IPS-11a (cell line): ENCODE measurements around the gene DCUN1D4.
"Not testable (repeated sequence)": the region's sequence is repeated elsewhere in the genome, so short reads cannot be mapped to it uniquely, and the experiment has no call there.

ENCODE experiments used
- H3K4me3 ChIP-seq: one replicate; pipeline ENCODE4 v1.5.1; 2013; ENCODE audit warnings: low read depth, low read length, control low read depth

The DCUN1D4 gene

DNA sequence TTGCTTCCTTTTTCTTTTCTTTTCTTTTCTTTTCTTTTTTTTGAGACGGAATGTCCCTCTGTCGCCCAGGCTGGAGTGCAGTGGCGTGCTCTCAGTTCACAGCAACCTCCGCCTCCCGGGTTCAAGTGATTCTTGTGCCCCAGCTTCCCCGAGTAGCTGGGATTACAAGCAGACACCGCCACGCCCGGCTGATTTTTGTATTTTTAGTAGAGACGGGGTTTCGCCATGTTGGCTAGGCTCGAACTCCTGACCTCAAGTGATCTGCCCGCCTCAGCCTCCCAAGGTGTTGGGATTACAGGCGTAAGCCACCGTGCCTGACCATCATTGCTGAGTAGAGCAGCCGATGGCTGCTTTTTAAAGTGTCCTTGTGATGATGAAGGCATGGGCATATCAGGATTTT, 50.4 kb downstream of the DCUN1D4 start:
- not testable (repeated sequence) for H3K4me3 ChIP-seq

DNA sequence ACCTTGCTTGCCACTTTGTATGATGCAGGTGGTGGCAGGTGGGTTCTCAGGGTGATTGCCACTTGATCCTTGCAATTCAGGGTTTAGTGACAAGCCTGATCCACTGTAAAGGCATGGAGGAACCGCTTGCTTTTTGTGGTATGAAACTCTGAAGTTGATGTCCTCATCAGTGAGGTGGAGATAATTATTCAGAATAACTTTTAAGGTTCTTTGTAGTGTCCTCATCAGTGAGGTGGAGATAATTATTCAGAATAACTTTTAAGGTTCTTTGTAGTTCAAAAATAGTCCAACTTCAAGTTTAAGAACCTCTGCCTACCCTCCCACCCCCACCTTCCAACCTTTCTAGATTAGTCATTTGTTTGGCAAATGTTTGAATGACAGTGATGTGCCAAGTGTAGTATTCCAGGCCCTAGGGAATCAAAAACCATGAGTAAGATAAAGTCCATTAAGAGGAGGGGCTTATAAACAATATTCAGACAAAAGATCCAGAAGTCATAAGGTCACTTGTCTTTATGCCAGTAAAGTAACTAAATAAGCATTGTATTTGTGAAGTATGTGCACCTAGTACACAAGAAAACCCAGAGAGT, 51.2 kb downstream of the DCUN1D4 start:
- H3K4me3 ChIP-seq = no peak overlapping the region

DNA sequence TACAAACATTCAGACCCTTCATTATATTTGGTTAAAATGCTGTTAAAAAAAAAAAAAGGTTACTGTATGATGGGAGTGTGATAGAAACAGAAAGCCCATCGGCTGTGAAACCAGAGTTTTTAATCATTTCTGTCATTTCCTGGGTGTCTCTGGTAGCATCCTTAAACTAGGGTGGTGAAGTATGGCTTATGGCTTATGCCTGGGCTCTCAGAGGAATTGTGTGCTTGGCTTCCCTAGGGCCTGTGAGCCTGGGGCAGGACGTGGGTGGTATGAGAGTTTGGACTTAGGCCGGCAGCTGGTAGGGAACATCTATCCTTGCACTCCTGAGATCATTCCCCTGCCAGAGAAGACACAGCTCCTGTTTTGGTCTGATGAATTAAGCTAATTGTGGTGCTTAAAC, 52.2 kb downstream of the DCUN1D4 start:
- no peak overlapping the region for H3K4me3 ChIP-seq

DNA sequence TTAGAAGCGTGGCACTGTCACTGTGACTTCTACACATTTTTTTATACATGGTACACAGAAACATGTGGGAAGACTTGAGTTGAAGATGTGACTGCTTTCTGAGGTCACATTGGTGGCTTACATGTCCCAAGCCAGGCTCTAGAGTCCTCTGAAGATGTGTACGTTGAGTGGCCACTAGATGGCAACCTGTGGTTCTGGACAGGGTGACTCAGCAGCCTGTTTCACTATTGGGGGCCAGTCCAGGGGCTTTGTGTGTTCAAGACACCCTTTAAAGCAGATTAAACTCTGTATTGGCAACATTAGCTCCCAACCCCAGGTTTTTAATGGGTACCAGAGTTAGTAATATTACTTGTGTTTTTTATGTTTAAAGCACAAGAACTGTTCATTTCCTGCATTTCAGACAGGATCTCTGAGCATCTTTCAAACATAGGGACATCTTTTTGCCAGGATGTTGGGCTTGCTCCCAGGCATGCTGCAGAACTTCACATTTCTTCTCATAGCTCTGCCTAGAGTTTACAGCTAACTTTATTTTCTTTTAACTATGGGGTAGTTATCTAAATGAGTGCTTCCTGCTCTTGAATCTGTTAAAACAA, 53.0 kb downstream of the DCUN1D4 start:
- H3K4me3 ChIP-seq = no peak overlapping the region

DNA sequence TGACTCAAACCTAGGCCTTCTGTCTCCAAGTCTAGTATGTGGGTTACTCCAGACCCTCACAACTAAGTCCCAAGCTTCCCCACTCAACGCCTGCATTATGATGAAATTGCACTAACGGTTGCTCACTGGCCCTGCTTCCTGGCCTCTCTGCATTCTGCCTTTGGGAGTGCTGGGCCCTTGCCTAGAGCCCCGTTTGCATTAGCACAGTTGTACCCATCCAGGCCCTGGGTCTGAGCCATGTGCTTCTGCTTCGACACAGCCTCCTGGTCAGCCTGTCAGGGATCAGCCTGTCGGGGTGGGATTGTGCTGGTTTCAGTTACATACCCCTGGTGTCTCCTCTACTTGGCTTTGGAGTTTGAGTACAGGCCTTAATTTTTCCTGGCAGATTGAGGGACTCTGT, 58.4 kb downstream of the DCUN1D4 start:
- no peak overlapping the region for H3K4me3 ChIP-seq

DNA sequence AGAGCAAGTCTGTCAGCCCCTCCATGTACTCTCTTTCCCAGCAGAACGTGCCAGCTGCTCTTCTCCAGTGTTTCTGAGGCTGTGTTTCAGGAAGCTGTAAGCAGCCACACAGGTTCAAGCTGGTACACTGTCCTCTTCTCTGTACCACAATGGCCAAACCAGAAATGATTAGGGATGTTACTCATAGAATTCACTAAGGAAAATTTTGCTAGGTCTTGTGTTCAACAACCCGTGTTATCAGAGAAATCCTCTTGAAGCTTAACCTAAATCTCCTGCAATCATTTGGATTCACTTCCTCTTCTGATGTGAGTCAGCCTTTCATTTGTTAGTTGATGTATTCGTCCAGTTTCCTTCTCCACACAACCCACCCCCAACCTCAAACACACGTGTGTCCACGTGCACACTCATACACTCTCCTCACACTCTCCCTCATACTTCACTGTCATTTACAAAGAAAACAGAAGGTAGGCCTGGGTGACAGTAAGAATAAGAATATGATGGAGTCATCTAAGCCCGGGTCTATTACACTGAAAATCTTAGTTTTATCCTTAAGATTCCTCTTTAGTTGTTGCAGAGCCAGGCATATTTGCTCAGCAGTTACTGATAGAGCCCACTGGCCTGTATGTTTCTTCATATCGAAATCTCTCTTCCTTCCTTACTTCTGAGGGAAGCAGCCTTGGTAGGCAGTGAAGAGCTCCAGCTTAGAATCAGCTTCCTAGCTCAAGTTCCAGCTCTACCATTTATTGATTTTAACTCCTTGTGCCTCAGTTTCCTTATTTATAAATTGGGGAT, 63.4 kb downstream of the DCUN1D4 start:
- H3K4me3 ChIP-seq = no peak overlapping the region

DNA sequence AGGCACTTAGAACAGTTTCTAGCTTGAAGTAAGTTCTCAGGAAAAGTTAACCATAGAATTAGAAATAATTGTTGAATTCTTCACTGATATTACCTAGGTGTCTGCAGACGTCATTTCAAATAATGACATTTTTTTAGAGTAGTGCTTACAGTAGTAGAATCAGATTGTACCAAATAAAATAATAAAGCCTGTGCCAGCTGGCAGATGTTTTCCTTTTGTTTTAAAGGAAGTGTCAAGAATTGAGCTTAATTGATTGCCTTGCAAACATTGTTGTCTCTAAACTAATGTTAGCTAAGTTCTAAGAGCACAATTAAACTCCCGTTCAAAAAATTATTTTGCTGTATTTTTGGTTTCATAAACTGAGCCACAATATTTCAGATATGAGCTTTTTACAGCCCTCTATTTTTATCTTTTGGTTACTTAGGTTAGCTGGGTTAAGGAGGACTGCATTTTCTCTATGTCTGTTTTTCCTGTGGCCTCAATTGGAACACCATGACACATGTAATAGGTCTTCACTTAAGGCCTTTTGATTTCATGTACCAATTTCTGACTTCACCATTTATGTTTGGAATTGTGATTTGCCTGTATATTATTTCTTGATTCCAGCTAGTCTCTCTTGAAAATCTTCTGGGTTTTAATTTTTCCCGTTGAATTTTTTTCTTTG, 64.2 kb downstream of the DCUN1D4 start:
- H3K4me3 ChIP-seq = no peak overlapping the region

DNA sequence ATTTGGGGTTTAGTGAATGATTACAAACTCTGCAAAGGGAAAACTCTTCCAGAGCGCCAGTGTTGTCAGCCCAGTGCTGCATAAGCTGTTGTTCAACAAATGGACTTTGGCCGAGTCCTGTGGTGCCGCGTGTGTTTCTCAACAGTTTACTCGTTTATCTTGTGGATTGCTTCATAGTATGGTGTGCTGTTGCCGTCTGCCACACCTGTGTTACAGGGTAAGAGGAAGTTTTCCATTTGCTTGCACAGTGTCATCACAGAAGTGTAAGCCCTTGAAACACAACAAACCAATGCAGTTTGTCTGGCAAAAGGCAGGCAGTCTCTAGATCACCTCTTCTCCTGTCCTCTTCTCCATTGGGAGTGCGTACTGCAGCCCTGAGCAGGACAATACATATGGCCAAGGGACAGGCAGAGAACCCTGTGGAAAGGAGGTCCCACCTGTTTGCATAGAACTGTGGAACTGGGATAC, 66.3 kb downstream of the DCUN1D4 start:
- no peak overlapping the region for H3K4me3 ChIP-seq

DNA sequence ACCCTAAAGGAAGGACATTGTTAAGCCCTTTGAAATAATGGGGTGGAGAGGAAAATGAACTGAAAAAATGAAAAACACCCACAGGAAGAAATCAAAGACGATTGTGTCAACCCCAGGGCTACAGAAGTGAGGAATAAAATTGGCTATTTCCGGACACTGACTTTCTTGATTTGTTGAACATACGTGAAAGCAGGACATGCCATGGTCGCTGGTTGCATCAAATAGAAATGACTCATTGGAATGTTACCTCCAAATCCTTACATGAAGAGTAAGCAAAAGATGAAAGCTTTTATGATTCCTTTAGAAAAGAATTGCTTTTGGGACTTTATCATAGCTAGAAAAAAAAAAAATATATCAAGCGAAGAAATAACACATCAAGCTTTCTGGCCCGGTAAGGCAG, 75.3 kb downstream of the DCUN1D4 start:
- no peak overlapping the region for H3K4me3 ChIP-seq

DNA sequence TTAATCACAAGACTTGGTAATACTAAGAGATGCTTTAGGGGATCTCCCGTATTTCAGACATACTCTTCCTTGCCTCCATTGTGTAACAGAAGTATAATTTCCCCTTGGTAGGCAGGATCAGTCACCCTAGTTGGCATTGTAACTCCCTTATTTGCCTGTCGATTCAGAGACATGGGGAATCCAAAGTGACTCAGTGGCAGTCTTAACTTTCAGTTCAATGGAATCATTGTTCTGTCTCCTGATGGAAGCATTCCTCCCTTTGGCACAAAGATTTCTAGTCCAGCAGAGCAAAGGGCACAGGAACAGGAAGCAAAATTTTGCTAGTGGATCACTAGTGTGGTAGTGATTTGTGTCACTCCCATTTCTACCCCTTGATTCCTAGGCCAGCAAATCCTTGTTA, 80.4 kb downstream of the DCUN1D4 start:
- H3K4me3 ChIP-seq = no peak overlapping the region

DNA sequence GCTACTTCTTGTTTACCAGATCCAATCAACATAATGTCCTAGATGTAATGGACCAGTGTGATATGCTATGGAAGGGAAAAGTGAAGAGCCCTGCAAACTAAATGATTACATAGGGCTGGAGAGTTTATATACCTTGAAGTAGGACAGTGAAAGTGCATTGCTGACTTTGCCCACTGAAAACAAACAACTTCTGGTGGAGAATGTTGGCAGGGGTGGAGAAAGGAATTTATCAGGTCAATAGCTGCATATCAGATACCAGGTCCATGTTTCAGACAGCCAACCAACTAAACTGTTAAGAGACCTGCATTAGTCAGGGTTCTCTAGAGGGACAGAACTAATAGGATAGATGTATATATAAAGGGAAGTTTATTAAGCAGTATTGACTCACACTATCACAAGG, 82.4 kb downstream of the DCUN1D4 start:
- no peak overlapping the region for H3K4me3 ChIP-seq

DNA sequence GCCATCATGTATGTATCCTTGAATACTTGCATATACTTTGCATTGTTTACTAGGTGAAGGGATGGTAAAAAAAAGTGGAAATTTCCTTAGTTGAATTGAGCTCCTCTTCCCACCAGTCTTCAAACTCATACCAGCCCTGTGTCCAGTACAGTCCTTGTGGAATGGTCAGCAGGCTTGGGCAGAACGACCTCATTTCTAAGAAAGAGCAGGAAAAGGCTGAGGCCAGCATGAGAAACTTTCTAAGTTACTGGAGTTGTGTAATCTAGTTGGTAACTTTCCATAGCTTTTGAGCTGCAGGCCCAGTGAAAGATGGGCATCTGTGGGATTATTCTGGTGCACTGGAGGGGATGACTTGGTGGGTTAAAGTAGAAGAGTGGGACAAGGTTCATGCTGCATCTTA, 87.6 kb downstream of the DCUN1D4 start:
- no peak overlapping the region for H3K4me3 ChIP-seq

DNA sequence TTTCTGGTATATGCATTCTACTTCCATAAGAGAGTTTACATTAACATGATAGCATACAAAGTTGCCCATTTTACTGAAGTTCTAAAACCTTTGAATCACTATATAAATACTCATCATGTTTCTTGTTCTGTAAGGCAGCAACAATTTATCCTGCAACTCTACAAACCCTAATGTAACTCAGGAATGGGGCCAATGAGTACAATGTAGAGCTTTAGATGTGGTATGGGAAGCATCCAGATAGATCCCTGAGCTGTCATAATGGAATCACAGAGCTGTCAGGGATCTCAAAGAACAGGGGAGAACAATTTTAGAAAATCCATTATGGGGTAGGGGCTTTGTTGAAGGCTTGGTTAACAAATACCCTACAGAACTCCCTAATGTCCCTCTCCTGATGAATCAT, 88.5 kb downstream of the DCUN1D4 start:
- no peak overlapping the region for H3K4me3 ChIP-seq

DNA sequence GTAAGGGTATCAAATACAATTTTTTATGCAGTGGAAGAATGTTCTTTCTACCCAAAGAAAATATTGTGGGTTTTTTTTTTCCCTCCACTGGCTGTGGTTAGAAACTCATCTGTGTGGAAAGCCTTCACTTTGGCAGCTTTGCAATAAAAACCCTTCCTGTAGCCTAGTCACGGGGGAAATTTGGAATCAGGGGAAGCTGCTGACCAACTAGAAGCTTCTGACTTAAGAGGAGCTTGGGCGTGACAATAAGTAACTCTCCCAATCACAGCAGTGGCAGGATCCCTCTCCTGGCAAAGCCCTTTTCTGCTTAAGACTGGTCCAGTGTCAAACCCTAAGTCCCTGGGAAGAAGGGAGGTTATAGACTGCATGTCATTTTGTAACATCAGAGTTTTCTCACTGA, 89.3 kb downstream of the DCUN1D4 start:
- no peak overlapping the region for H3K4me3 ChIP-seq

DNA sequence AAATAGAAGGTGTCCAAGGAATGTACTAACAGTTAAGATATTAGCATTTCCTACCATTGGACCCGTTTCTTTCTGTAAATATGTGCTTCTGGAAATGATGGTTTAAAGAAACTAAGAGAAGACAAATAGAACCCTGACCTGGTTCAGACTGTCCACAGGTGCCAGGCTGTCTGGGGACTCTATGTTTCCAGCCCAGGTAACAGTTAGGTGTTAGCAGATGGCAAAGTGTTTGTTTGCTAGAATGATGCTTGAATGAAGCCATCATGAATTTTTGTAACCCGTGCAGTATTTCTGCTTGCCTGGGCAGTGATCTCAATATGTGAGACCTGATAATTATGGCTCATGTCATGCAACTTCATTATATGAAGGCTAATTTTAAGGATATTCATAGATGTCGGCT, 89.7 kb downstream of the DCUN1D4 start:
- no peak overlapping the region for H3K4me3 ChIP-seq

DNA sequence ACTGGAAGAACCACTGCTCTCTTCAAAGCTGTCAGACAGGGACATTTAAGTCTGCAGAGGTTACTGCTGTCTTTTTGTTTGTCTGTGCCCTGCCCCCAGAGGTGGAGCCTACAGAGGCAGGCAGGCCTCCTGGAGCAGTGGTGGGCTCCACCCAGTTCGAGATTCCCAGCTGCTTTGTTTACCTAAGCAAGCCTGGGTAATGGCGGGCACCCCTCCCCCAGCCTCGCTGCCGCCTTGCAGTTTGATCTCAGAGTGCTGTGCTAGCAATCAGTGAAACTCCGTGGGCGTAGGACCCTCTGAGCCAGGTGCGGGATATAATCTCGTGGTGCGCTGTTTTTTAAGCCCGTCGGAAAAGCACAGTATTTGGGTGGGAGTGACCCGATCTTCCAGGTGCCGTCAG, 97.5 kb downstream of the DCUN1D4 start:
- H3K4me3 ChIP-seq = not testable (repeated sequence)

DNA sequence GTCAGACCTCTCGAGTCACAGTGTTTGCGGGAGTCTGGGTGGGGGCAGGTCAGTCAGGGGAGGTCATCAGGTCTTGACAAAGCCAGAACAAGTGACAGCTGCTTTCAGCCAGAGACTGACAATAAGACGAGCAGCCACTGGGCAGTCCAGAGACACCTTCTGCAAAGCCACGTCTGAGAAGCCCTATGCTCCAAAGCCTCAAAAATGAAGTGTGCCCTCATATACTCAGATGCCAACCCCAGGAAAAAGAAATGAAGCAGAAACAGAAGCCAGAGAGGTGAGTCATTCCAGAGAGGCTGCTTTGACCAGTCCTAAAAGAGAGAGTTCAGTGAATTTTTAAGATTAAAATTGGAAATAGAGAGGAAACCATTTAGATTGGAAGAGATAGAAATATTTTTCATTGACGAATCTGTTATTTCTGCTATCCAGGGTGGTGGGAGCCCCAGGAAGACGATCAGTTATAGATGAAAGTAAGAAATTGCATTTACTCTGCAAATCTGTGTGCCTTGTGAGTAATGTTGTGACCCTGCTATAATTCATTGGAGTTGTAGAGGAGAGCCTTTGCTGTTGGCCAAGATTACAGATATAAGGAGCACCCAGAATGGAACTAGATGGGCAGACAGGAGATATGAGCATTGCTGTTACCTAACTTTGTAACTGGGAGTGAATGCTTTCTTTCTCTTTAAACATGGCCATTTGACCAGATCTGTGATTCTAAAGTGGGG, 99.3 kb downstream of the DCUN1D4 start:
- H3K4me3 ChIP-seq = no peak overlapping the region

DNA sequence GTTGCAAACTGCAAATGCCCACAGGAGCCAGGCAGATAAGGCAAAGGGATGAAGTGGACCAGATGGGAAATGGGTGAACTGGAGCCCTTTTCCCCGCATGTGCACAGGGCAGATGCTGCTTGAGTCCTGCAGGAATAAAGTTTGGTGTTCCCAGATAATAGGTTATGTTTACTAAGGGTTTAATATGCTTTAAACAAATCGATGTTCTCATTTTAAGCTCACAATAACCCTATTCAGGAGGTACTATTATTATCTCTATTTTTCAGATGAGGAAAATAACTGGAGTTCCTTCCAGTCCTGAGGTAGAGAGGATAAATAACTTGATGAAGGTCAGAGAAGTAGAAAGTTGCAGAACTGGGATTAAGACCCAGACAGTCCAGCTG, 99.9 kb downstream of the DCUN1D4 start:
- H3K4me3 ChIP-seq = no peak overlapping the region

DNA sequence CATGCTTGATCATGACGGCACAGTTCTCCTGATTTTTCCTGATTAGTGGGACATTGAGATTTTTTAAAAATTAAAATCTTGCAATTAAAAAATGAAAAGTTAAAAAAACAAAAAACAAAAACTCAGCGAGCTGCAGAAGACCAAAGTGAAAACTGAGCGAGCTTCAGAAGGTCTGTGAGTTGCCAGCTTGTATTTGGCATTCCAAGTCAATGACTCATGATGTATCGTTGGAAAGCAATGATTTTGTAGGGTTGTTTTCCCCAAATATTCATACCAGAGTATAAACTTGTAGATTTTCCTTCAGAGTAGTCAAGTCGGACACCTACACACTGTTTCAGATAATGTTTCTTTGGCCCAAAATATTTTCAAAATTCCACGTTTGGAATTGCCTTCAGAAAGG, 100.3 kb downstream of the DCUN1D4 start:
- H3K4me3 ChIP-seq = no peak overlapping the region

DNA sequence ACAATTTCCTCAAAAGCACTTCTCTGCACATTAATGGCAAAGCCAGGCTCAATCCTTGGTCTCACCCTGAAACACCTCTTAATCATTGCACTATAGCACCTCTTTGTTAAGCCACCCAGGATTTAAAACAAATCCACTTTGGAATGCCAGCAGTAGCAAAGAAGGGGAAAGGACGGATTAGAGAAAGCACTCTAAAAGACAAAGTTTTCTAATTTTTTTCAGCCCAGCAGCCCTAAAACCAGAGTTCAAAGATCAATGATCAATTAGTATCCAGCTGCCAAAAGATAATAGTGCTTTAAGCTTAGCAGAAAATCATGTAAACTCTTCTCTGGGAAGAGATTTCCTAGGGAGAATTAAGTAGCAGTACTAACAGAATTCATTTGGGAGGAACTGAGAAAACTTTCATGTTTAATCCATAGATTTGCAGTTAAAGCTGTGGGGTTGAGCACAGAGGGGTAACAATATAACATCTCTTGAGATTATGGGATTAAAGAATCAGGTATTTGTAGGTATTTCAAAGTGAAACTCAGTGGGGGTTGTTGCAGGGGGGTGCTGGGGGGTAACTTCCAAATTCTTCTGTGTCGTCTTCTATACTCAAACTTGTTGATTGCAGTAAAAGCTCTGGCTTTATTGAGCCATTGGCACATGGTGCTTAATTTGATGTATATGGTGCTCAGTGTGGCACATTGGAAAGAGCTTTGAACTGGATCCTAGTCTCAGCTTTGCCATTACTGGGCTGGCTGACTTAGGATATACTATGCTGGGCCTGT, 115.4 kb downstream of the DCUN1D4 start:
- H3K4me3 ChIP-seq = no peak overlapping the region
